Measurements from ENCODE around the gene SPRING1.

The SPRING1 gene

DNA sequence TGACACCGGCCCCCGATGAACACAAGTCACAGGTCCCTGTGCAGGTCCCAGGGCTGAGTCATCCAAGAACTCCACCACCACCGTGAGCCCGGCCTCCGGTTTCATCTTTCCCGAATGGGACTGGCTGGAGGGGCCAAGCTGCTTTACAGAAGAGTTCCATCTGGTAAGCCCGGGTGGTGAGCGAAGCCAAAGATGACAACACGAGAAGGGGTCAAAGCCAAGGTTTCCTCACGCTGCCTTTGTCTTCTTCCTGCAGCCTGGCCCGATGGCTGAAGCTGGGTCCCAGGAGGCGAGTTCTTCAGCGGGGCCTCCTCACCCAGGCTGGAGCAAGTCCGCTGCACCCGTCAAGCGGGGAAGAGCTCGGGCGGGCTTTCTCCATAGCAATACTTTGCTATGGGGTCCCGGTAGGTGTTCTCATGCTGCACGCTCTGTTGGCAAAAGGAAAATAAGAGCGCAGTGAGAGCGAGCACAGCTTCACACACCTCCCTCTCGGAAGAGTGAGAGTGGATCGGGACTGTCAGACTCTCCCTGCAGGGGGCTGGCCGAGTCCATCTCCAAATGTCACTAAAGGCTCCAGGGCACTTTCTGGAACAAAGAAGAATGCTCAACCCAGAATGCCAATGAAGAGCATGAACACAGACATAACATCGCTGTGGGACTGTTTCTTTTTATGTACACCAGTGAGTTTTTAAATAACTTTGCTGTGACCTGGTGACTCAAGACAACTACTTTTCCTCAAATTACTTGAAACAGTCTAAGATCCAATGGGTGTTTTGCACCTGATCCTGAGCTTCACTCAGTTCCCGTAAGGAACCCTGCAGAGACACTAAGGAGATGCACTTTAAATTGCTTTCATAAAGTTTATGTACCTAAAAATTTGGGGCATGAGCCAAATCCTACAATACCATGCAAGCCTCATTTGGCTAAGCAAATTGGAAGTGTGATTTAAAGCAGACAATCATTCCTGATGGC, 20.1 kb downstream of the SPRING1 start:
- no peak for DNase-seq (ENCODE audit: low read depth)
- TF ChIP-seq, protein P1, sequence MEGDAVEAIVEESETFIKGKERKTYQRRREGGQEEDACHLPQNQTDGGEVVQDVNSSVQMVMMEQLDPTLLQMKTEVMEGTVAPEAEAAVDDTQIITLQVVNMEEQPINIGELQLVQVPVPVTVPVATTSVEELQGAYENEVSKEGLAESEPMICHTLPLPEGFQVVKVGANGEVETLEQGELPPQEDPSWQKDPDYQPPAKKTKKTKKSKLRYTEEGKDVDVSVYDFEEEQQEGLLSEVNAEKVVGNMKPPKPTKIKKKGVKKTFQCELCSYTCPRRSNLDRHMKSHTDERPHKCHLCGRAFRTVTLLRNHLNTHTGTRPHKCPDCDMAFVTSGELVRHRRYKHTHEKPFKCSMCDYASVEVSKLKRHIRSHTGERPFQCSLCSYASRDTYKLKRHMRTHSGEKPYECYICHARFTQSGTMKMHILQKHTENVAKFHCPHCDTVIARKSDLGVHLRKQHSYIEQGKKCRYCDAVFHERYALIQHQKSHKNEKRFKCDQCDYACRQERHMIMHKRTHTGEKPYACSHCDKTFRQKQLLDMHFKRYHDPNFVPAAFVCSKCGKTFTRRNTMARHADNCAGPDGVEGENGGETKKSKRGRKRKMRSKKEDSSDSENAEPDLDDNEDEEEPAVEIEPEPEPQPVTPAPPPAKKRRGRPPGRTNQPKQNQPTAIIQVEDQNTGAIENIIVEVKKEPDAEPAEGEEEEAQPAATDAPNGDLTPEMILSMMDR (IDR thresholded peaks at IDR 0.05; ENCODE audit: insufficient read depth, low read depth, low read length, missing control alignments), result no peak
- H3K4me3 ChIP-seq (ENCODE audit: low read length), result no peak overlapping the region

DNA sequence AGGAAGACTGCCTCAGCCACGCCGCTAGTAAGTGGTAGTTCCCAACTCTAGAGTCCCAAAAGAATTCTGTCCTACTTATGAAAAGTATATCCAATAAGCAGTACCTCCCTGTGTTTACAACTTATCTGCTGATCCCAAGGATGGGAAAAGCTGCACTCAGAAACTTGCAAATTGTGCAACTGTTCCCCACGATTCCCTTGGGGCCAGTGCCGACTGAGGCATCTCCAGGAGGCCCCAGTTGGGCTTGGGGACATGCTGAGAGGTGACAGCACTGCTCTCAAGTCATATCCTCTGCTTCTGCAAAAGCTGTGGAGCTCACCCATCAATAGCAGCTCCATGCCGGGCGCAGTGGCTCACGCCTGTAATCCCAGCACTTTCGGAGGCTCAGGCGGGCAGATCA, 23.7 kb downstream of the SPRING1 start:
- no peak overlapping the region for H3K4me3 ChIP-seq (ENCODE audit: low read length)
- TF ChIP-seq, protein P1 (IDR thresholded peaks at IDR 0.05; ENCODE audit: insufficient read depth, low read depth, low read length, missing control alignments), result no peak

DNA sequence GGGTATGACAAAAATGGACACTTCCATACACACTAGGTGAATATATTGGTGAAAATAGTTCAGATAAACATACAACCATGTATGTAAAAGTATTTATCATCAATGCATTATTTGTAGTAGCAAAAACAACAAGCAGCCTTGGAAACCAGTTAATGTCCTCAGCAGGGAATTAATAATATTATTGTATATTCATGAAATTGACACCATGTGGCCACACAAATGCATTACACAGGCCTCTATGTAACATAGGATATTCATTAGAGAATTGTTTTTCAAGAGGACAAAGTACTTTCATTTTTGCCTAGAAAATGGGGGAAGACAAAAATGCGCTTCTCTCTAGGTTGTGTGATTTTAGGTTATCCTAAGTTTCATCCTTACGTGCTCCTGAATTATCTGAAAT, 24.3 kb downstream of the SPRING1 start:
- no peak for DNase-seq (ENCODE audit: low read depth)
- TF ChIP-seq, protein P1 (IDR thresholded peaks at IDR 0.05; ENCODE audit: insufficient read depth, low read depth, low read length, missing control alignments), result no peak

More for the DNA sequence above, 23.7 kb downstream of the SPRING1 start:
- no peak for DNase-seq (ENCODE audit: low read depth)

DNA sequence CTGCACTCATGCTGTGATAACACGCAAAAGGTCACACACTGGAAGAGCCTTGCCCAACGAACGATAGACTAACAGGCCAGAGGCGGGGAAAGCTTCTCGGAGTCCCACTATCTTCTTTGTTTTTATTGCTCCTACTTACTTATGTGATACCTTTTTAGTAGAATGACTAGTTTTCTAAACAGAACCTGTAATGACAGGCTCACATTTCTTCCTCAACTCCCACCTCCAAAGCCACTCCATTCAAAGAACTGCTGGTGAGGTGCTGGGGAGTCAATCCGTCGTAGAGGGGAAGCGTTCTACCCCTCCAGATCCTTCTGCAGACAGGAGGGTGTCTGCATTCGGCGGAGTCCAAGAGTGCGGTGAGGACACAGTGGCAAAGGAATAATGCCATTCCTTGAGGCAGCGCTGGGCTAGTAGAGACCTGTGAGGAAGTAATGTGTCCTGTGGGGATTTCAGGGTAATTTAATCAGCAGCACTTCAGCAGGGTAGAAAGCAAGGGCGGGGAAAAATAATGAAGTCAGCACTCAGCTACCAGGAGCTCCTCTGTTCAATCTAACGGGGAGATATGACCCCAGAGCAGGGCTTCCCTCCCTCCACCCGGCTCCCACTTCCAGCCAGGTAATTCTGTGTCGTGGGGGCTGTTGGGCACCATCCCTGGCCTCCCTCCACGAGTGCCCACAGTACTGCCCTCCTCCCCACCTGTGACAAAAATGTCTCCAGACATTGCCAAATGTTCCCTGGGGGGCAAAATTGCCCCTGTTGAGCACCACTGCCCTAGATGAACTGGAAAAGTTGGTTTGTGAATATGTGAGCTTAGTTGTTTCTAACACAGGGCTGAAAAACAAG, 25.2 kb downstream of the SPRING1 start:
- peak overlapping the region; percentile 7 for H3K4me3 ChIP-seq (ENCODE audit: low read length)
- TF ChIP-seq, protein P1 (IDR thresholded peaks at IDR 0.05; ENCODE audit: insufficient read depth, low read depth, low read length, missing control alignments), result no peak
- DNase-seq (ENCODE audit: low read depth), result peak; percentile 82

More for the DNA sequence above, 24.3 kb downstream of the SPRING1 start:
- no peak overlapping the region for H3K4me3 ChIP-seq (ENCODE audit: low read length)

DNA sequence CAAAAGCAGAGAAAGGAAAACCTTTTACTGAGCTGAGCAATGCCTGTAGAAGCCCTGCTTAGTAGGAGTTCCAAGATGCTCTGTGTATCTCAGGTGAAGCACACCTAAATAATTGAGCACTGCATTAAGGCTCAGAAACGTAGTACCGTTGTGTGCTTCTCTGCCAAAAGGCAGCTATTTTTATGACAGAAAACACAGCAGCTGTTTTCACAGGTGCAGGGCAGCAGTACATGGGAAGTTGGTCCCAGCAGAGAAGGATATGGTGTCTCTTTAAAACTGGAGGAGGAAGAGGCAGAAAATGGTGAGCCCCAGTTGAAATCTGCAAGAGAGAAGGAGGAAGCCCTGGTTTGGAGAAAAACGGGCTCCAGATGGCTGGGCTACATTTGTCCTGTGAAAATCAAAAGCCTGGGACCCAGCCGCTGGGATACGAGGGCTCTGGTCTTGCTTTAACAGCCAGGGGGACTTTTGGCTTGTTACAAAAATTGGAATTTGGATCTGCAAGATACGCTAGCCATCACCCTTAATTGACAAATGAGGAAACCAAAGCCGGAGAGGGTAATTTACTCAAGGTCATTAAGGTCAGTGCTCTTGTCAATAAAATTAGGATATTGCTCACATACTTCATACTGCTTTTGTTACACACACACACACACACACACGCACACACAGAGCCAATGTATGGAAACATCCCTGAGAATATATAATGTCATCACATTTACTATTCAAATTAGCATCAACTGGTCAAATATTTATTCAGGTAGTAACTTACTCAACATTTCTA, 27.3 kb downstream of the SPRING1 start:
- TF ChIP-seq, protein P1 (IDR thresholded peaks at IDR 0.05; ENCODE audit: insufficient read depth, low read depth, low read length, missing control alignments), result no peak
- no peak for DNase-seq (ENCODE audit: low read depth)
- no peak overlapping the region for H3K4me3 ChIP-seq (ENCODE audit: low read length)

DNA sequence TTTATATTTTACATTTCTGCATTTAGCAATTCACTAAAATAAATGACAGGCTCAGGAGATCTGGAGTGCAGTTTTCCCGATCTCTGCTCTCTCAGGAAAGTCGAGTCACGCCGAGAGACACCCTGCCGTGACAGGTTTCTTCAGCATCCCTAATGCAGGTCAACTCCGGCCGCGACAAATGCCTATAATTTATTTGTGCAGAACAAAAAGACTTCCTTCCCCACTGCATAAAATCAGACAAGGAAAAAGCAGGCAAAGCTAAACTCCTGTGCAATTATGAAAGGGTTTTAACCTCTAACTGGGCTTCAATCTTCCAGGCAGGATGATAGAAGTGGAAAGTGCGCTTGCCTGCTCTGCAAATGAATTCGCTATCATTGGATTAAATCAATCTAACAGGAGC, 28.1 kb downstream of the SPRING1 start:
- no peak for DNase-seq (ENCODE audit: low read depth)
- TF ChIP-seq, protein P1 (IDR thresholded peaks at IDR 0.05; ENCODE audit: insufficient read depth, low read depth, low read length, missing control alignments), result no peak
- H3K4me3 ChIP-seq (ENCODE audit: low read length), result no peak overlapping the region

Data from epithelial cell of esophagus (primary cell).